GM12801 (cell line): ENCODE results near the gene NSUN4.

Source experiments
- TF ChIP-seq, protein P1 (sequence below): IDR thresholded peaks from one replicate; pipeline ENCODE4 v1.5.1; 2011; ENCODE audit warnings: control low read depth; ENCODE audit not compliant: insufficient read length; ENCODE audit errors: extremely low read depth

Gene NSUN4

GRCh38 chr1:46303038-46303871 is 37.4 kb upstream of the NSUN4 start, which contains the start of the genes LRRC41 and UQCRH:
TSS of gene LRRC41 (minus strand) at chr1:46303616. CDS start at chr1:46303322, 294 bp downstream.
TSS of gene UQCRH (plus strand) at chr1:46303698. CDS start at chr1:46303767, 69 bp downstream.
- TF ChIP-seq, protein P1, sequence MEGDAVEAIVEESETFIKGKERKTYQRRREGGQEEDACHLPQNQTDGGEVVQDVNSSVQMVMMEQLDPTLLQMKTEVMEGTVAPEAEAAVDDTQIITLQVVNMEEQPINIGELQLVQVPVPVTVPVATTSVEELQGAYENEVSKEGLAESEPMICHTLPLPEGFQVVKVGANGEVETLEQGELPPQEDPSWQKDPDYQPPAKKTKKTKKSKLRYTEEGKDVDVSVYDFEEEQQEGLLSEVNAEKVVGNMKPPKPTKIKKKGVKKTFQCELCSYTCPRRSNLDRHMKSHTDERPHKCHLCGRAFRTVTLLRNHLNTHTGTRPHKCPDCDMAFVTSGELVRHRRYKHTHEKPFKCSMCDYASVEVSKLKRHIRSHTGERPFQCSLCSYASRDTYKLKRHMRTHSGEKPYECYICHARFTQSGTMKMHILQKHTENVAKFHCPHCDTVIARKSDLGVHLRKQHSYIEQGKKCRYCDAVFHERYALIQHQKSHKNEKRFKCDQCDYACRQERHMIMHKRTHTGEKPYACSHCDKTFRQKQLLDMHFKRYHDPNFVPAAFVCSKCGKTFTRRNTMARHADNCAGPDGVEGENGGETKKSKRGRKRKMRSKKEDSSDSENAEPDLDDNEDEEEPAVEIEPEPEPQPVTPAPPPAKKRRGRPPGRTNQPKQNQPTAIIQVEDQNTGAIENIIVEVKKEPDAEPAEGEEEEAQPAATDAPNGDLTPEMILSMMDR = no peak

- TF ChIP-seq, protein P1 = no peak
Observed at GRCh38 chr1:46303872-46304326, 36.7 kb upstream of the NSUN4 start.

DNA sequence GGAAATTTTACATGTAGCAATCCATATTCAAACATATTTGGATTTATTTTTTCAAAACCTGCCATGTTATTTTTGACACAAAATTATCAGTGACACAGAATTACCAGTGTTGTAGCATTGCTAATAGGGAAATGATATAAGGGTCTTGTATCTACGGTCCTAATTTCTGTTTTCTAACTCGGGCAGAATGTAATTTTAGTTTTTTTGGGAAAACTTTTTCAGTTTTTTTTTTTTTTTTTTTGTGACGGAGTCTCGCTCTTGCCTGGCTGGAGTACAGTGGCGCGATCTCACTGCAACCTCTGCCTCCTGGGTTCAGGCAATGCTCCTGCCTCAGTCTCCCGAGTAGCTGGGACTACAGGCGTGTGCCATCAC is 34.5 kb upstream of the NSUN4 start:
- TF ChIP-seq, protein P1 = no peak

DNA sequence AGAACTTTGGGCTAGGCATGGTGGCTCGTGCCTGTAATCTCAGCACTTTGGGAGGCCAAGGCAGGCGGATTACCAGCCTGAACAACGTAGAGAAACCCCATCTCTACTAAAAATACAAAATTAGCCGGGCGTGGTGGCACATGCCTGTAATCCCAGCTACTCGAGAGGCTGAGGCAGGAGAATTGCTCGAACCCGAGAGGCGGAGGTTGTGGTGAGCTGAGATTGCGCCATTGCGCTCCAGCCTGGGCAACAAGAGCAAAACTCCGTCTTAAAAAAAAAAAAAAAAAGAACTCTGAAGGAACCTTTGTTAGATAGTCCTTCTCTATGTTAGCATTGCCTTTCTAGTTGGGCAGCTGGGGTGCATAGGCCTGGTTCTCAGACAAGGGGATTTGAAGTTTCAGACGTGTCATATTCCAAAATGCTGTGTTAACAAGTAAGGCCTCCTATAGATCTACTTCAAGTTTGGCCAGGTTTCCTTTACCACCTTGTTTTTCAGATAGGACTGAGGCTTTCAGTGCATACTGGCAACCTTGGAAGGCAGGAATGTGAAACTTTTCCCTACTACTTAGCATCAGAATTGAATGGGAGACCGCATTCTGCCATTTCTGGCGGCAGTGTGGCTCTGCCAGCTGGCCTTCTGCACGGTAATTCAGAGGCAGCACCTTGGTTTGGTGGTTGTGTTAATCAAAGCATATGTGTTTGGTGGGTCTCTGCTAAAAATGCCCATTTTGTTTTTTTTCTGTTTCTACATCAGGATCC is 31.0 kb upstream of the NSUN4 start:
- TF ChIP-seq, protein P1 = no peak

DNA sequence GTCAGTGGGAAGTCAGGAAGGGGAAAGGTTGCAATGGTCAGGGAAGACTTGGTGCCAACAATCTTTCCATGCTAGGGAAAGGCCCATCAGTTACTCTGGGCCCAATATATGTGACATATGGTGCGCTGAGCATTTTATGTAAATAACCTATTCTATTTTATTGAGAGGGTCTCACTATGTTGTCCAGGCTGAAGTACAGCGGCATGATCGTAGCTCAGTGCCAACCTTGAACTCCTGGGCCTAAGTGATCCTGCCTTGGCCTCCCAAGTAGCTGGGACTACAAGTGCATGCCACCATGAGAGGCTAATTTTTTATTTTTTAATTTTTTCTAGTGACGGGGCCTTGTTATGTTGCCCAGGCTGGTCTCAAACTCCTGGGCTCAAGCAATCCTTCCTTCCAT is 30.3 kb upstream of the NSUN4 start:
- TF ChIP-seq, protein P1 = no peak

GRCh38 chr1:46315669-46316403 is 24.8 kb upstream of the NSUN4 start:
- TF ChIP-seq, protein P1 = no peak

DNA sequence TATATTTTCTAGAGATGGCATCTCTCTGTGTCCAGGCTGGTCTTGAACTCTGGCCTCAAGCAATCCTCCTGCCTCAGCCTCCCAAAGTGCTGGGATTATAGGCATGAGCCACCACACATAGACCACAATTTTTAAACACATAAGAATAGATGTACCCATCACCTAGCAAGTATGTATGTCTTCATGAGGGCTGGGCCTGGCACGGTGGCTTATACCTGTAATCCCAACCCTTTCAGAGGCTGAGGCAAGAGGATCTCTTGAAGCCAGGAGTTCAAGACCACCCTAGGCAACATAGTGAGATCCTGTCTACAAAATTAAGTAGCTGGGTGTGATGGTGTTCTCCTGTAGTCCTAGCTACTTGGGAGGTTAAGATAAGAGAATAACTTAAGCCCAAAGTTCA is 23.3 kb upstream of the NSUN4 start:
- TF ChIP-seq, protein P1 = no peak
